Activated B cell treated with CpG ODN at 0.5 μM for 24 hours (primary cell): ENCODE measurements around the gene SET. TPM values are rescaled to one million over a fixed set of nuclear protein-coding genes. Genes with fewer than 3 reads are reported as not detected.

Experiments used
- ATAC-seq: fragments of 200-7000 bp; cut with Tn5 transposase; one replicate; pipeline ENCODE4 v1.10.0; 2021; ENCODE audit warnings: low read depth, mild to moderate bottlenecking, moderate library complexity
- CTCF ChIA-PET: fragments of 350-600 bp; sonication (Branson Sonifier 250); formaldehyde crosslinking; loops from one replicate; lab custom pipeline; 2021; ENCODE audit warnings: antibody characterized with exemption; lab: Charles Lee
- POLR2A ChIA-PET: fragments of 350-600 bp; sonication (Branson Sonifier 250); formaldehyde crosslinking; loops from one replicate; lab custom pipeline; 2021; ENCODE audit warnings: antibody characterized with exemption; lab: Charles Lee
- DNase-seq: peaks from one replicate; pipeline ENCODE4 v3.0.0; 2022
- H3K27ac Mint-ChIP-seq: one replicate; pipeline ENCODE4 v1.8.0; 2020; ENCODE audit warnings: mixed read lengths
- H3K27me3 Mint-ChIP-seq: one replicate; pipeline ENCODE4 v1.8.0; 2021; ENCODE audit warnings: mixed read lengths
- H3K36me3 Mint-ChIP-seq: one replicate; pipeline ENCODE4 v1.8.0; 2021; ENCODE audit warnings: low read depth, mixed read lengths
- H3K4me1 Mint-ChIP-seq: one replicate; pipeline ENCODE4 v1.8.0; 2021; ENCODE audit warnings: mixed read lengths
- H3K4me3 Mint-ChIP-seq: one replicate; pipeline ENCODE4 v1.8.0; 2020; ENCODE audit warnings: mild to moderate bottlenecking, mixed read lengths
- H3K9me3 Mint-ChIP-seq: one replicate; pipeline ENCODE4 v1.8.0; 2020; ENCODE audit warnings: mixed read lengths
- CTCF ChIP-seq: fragments of 200-600 bp; IDR thresholded peaks from one replicate; pipeline ENCODE4 v1.8.0; 2022; ENCODE audit warnings: antibody characterized with exemption, mild to moderate bottlenecking
- intact Hi-C: fragments of 100-400 bp; cut with micrococcal nuclease; formaldehyde crosslinking; loops from one replicate; pipeline ENCODE4 v1.15.1; 2024
- total RNA-seq: library from RNA; stranded (reverse); gene quantifications from 2 replicates; pipeline ENCODE4 v1.2.3, GENCODE V29; 2022

SET gene
- total RNA-seq, 1 donor from 2014 or later: 762 TPM

- intact Hi-C loops: loop anchor here (10.0 kb wide), 1 partner anchor 239 kb away; the partner anchor contains the start of genes DOLK and NUP188
- CTCF ChIA-PET: no interaction called here
These were observed 16.3 kb downstream of the SET start for GRCh38 chr9:128705051-128705965.

GRCh38 chr9:128706045-128706444 is 17.0 kb downstream of the SET start:
- TF ChIP-seq CTCF: no peak
- intact Hi-C loops: loop anchor here (10.0 kb wide), 1 partner anchor 239 kb away; the partner anchor contains the start of genes DOLK and NUP188
- H3K27me3 Mint-ChIP-seq: no peaks in the 10 kb centered on the region
- ChIA-PET POLR2A (interaction anchor here (0.5 to 1.5 kb wide), 3 partner anchors 18 to 798 kb away, joined by 3 to 5 read pairs (median 4); partner anchors contain the start of gene ZDHHC12), CTCF (no interaction called here)
- H3K4me1 Mint-ChIP-seq: peaks cover 13% of the 10 kb centered on the region
- DNase-seq (no peak), ATAC-seq (no peak)
- H3K27ac Mint-ChIP-seq: no peak overlapping the region
- no peaks in the 10 kb centered on the region for H3K36me3 Mint-ChIP-seq
- no peak overlapping the region for H3K4me3 Mint-ChIP-seq
- H3K9me3 Mint-ChIP-seq: no peaks in the 10 kb centered on the region

More at GRCh38 chr9:128705051-128705965, 16.3 kb downstream of the SET start:
- no peak for DNase-seq
- peaks cover 13% of the 10 kb centered on the region for H3K4me1 Mint-ChIP-seq
- H3K36me3 Mint-ChIP-seq: no peaks in the 10 kb centered on the region
- no peak overlapping the region for H3K27ac Mint-ChIP-seq
- TF ChIP-seq CTCF: no peak
- no peaks in the 10 kb centered on the region for H3K27me3 Mint-ChIP-seq
- H3K9me3 Mint-ChIP-seq: no peaks in the 10 kb centered on the region
- no peak overlapping the region for H3K4me3 Mint-ChIP-seq
- ATAC-seq: no peak
- POLR2A ChIA-PET: interaction anchor here (0.9 to 1.2 kb wide), 2 partner anchors 17 to 19 kb away, joined by 3 read pairs; partner anchors contain the start of gene ZDHHC12

GRCh38 chr9:128706671-128707381 is 17.8 kb downstream of the SET start:
- Mint-ChIP-seq H3K9me3 (no peaks in the 10 kb centered on the region), H3K36me3 (no peaks in the 10 kb centered on the region), H3K27me3 (no peaks in the 10 kb centered on the region), H3K4me1 (peaks cover 9% of the 10 kb centered on the region), H3K4me3 (no peak overlapping the region), H3K27ac (no peak overlapping the region)
- TF ChIP-seq CTCF: no peak
- POLR2A ChIA-PET: interaction anchor here (0.5 to 2.0 kb wide), 4 partner anchors 10 to 799 kb away, joined by 3 to 5 read pairs (median 4); partner anchors contain the start of gene ZDHHC12
- CTCF ChIA-PET: no interaction called here
- ATAC-seq: no peak
- intact Hi-C loops: loop anchor here (10.0 kb wide), 1 partner anchor 238 kb away; the partner anchor contains the start of genes DOLK and NUP188
- DNase-seq: no peak

GRCh38 chr9:128707446-128707845 is 18.4 kb downstream of the SET start:
- ChIA-PET POLR2A (interaction anchor here (1.5 to 2.0 kb wide), 2 partner anchors 11 to 17 kb away, joined by 4 to 5 read pairs; partner anchors contain the start of gene ZDHHC12), CTCF (no interaction called here)
- H3K4me3 Mint-ChIP-seq: no peak overlapping the region
- TF ChIP-seq CTCF: no peak
- ATAC-seq (no peak), DNase-seq (no peak)
- H3K9me3 Mint-ChIP-seq: no peaks in the 10 kb centered on the region
- intact Hi-C loops: loop anchor here (10.0 kb wide), 1 partner anchor 237 kb away; the partner anchor contains the start of genes DOLK and NUP188
- H3K4me1 Mint-ChIP-seq: peaks cover 5% of the 10 kb centered on the region
- H3K27ac Mint-ChIP-seq: no peak overlapping the region
- H3K36me3 Mint-ChIP-seq: no peaks in the 10 kb centered on the region
- no peaks in the 10 kb centered on the region for H3K27me3 Mint-ChIP-seq
